Keratinocyte (primary cell): ENCODE results near the gene FOXE1.

Source experiments
- EZH2 ChIP-seq: IDR thresholded peaks from one replicate; pipeline ENCODE4 v1.6.1; 2012; ENCODE audit warnings: inconsistent platforms, mild to moderate bottlenecking, low read length, moderate library complexity
- TF ChIP-seq, protein P1 (sequence below), 3 experiments: IDR thresholded peaks in 1 of 3; conservative IDR thresholded peaks in 1 of 3; optimal IDR thresholded peaks in 1 of 3; 2 replicates in 2 of 3; 3 replicates in 1 of 3; pipeline versions ENCODE3 to v1.5.1; 2011; ENCODE audit warnings: low read length in 3 of 3, mild to moderate bottlenecking in 3 of 3, moderate library complexity in 2 of 3, control low read depth in 1 of 3, inconsistent platforms in 1 of 3; ENCODE audit not compliant: insufficient read depth in 2 of 3; ENCODE audit errors: extremely low read depth in 1 of 3

DNA sequence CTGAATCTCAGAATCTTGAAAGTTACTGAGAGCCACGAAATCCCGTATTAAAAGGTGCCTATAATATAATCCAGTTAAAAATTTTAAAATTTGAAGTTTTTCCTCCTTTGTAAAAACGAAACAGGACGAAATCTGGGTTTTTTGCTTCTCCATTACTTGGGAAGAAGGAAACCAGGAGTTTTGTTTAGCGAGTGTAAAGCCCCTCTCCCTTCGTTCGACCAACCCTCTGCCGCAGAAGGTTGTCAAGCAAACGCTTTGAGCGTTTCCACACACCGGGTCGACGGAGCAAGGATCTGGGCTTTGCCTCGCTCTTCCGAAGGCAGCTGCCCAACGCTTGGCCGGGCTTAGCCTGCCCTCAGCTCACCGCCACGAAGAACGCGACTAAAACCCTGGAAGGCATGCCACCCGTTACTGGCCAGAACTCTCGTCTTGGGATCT, 1.6 kb upstream of the FOXE1 start:
- TF ChIP-seq, protein P1, sequence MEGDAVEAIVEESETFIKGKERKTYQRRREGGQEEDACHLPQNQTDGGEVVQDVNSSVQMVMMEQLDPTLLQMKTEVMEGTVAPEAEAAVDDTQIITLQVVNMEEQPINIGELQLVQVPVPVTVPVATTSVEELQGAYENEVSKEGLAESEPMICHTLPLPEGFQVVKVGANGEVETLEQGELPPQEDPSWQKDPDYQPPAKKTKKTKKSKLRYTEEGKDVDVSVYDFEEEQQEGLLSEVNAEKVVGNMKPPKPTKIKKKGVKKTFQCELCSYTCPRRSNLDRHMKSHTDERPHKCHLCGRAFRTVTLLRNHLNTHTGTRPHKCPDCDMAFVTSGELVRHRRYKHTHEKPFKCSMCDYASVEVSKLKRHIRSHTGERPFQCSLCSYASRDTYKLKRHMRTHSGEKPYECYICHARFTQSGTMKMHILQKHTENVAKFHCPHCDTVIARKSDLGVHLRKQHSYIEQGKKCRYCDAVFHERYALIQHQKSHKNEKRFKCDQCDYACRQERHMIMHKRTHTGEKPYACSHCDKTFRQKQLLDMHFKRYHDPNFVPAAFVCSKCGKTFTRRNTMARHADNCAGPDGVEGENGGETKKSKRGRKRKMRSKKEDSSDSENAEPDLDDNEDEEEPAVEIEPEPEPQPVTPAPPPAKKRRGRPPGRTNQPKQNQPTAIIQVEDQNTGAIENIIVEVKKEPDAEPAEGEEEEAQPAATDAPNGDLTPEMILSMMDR (optimal IDR thresholded peaks at IDR 0.05 in 1 of 3, IDR thresholded peaks at IDR 0.05 in 1 of 3, conservative IDR thresholded peaks at IDR 0.05 in 1 of 3; ENCODE audit: extremely low read depth in 1 of 3, insufficient read depth in 2 of 3, low read length in 3 of 3) = no peak
- TF ChIP-seq EZH2 = no peak
